Measurements from ENCODE around the gene DCTN4. TPM values are rescaled to one million over a fixed set of nuclear protein-coding genes. Genes with fewer than 3 reads are reported as not detected.
A peak's percentile ranks its signal among the peaks of the same experiment; 100 is the strongest.

DCTN4 gene
- total and polyA plus RNA-seq, 2 of the 4 experiments (the other 2 are of a cell fraction), result 28.1 to 50.2 TPM

DNA sequence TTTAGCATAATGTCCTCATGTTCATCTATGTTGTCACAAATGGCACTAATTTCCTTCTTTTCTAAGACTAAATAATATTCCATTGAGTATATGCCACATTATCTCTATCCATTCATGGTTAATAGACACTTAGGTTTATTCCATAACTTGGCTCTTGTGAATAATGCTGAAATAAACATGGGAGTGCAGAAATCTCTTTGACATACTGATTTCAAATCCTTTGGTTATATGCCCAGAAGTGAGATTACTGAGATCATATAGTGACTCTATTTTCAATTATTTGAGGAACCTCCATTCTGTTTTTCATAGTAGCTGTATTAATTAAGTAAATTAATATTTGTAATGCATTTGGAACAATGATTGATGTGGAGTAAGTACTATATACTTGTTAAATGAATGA lies 32.7 kb upstream of the DCTN4 start:
- 0 out of 2 replicates have a peak overlapping the region, but pooled peaks have one; percentile 49 for H3K18ac ChIP-seq (ENCODE audit: low read depth, low read length)
- peaks cover 12% of the 10 kb centered on the region for H3K36me3 ChIP-seq (ENCODE audit: control insufficient read depth, insufficient read depth, low read length)
- peak overlapping the region; percentile 58; the same call in 1 of the 2 replicates for H4K5ac ChIP-seq (ENCODE audit: low read depth, low read length)
- H3K9me1 ChIP-seq (ENCODE audit: insufficient read depth, low read length), result peaks cover 17% of the 10 kb centered on the region
- no peak overlapping the region for H2BK20ac ChIP-seq (ENCODE audit: low read depth, low read length)
- ChIA-PET POLR2A (ENCODE audit: unreplicated experiment) (no interaction called here), CTCF (interaction anchor here (4.1 kb wide), 1 partner anchor 9 kb away, joined by 24 read pairs; no protein-coding TSS in a partner anchor)
- dilution Hi-C loops (cut with HindIII; ENCODE audit: low sequenced_read_pairs, unreplicated experiment), result no loop called here
- H2BK5ac ChIP-seq (ENCODE audit: low read depth, low read length, poor library complexity, severe bottlenecking), result peak overlapping the region; percentile 73
- no peak overlapping the region for H3K4ac ChIP-seq (ENCODE audit: low read depth, low read length)
- peaks cover 5% of the 10 kb centered on the region for H4K20me1 ChIP-seq (ENCODE audit: insufficient read depth, low read length)
- peak overlapping the region; percentile 39; the same call in 1 of the 2 replicates for H3K27ac ChIP-seq (ENCODE audit: insufficient read depth, low read length)
- no peak overlapping the region for H2AK9ac ChIP-seq (replicated peaks; ENCODE audit: low read depth, low read length, poor library complexity)
- no peak overlapping the region for H2BK120ac ChIP-seq (ENCODE audit: low read depth, low read length)
- no peaks in the 10 kb centered on the region for H3K27me3 ChIP-seq (ENCODE audit: control insufficient read depth, insufficient read depth, low read length)
- peaks cover 24 to 56% of the 10 kb centered on the region in 2 experiments for H3K79me1 ChIP-seq (ENCODE audit: low read depth in 1 of 2, low read length in 2 of 2)
- intact Hi-C loops (cut with micrococcal nuclease), result loop anchor here (5.0 kb wide), 1 partner anchor 34 kb away; the partner anchor contains the start of gene DCTN4
- H2AK5ac ChIP-seq (ENCODE audit: low read depth, low read length), result no peak overlapping the region
- H3K56ac ChIP-seq (ENCODE audit: extremely low read depth, insufficient read depth, low read length), result no peak overlapping the region
- ATAC-seq (ENCODE audit: low read depth) (no peak), DNase-seq (peak; percentile 52)
- TF ChIP-seq NFE2L2 (IDR thresholded peaks at IDR 0.05; ENCODE audit: low read depth, low read length) (no peak), CTCF (conservative IDR thresholded peaks at IDR 0.05; ENCODE audit: low read depth, low read length) (no peak), CEBPB (IDR thresholded peaks at IDR 0.05; ENCODE audit: low read depth, low read length) (no peak), USF2 (IDR thresholded peaks at IDR 0.05; ENCODE audit: low read depth, low read length) (no peak), SMC3 (IDR thresholded peaks at IDR 0.05; ENCODE audit: low read depth, low read length) (no peak), MAZ (IDR thresholded peaks at IDR 0.05; ENCODE audit: borderline replicate concordance, low read depth, low read length) (no peak), RAD21 (IDR thresholded peaks at IDR 0.05; ENCODE audit: low read length) (no peak), MXI1 (IDR thresholded peaks at IDR 0.05; ENCODE audit: borderline replicate concordance, low read depth, low read length) (no peak), MAFK (IDR thresholded peaks at IDR 0.05; ENCODE audit: low read depth, low read length) (no peak), RCOR1 (IDR thresholded peaks at IDR 0.05; ENCODE audit: insufficient replicate concordance, low read length) (no peak), RFX5 (IDR thresholded peaks at IDR 0.05; ENCODE audit: low read depth, low read length) (no peak), BHLHE40 (IDR thresholded peaks at IDR 0.05; ENCODE audit: low read depth, low read length) (no peak)
- BruUV-seq (replicated peaks), result no TSS peak
- in situ Hi-C loops (cut with MboI; ENCODE audit: low sequenced_read_pairs), result loop anchor here (10.0 kb wide), 1 partner anchor 373 kb away; no protein-coding TSS in a partner anchor
- peaks cover 15% of the 10 kb centered on the region for H3K4me1 ChIP-seq (ENCODE audit: control insufficient read depth, insufficient read depth, low read length)
- H3K4me2 ChIP-seq (ENCODE audit: low read depth, low read length), result peak overlapping the region; percentile 82
- no peak overlapping the region for H2AFZ ChIP-seq (replicated peaks; ENCODE audit: low read length, poor library complexity)
- no peak overlapping the region for H3K14ac ChIP-seq (replicated peaks; ENCODE audit: low read depth, low read length)
- 0 out of 4 replicates have a peak overlapping the region, but pooled peaks of 1 of the 2 experiments have one; percentile 4 for H4K8ac ChIP-seq (ENCODE audit: low read depth in 2 of 2, low read length in 2 of 2)
- no peak overlapping the region for H4K91ac ChIP-seq (ENCODE audit: insufficient read depth, low read depth, low read length)
- no peak overlapping the region for H3K9ac ChIP-seq (ENCODE audit: low read depth, low read length)
- no peak overlapping the region for H3K23ac ChIP-seq (ENCODE audit: low read depth, low read length)
- H2BK15ac ChIP-seq (ENCODE audit: low read depth, low read length), result no peak overlapping the region
- H3K4me3 ChIP-seq (ENCODE audit: insufficient read depth, low read depth, low read length), result no peak overlapping the region
- no peaks in the 10 kb centered on the region for H3K9me3 ChIP-seq (ENCODE audit: control insufficient read depth, insufficient read depth, low read length)

All from IMR-90 (cell line).